ENCODE results near the gene IMMP2L. TPM values are rescaled to one million over a fixed set of nuclear protein-coding genes. Genes with fewer than 3 reads are reported as not detected.
"Not testable (repeated sequence)": the region's sequence is repeated elsewhere in the genome, so short reads cannot be mapped to it uniquely, and the experiment has no call there.

IMMP2L gene
- total and polyA plus RNA-seq, 2 of the 4 experiments (the other 2 are of a cell fraction), result 5.8 to 9.3 TPM

DNA sequence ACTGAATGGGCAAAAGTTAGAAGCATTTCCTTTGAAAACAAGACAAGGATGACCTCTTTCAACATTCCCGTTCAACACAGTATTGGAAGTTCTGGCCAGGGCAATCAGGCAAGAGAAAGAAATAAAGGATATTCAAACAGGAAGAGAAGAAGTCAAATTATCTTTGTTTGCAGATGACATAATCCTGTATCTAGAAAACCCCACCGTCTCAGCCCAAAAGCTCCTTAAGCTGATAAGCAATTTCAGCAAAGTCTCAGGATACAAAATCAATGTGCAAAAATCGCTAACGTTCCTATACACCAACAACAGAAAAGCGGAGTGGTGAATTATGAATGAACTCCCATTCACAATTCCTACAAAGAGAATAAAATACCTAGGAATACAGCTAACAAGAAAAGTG lies 312.5 kb downstream of the IMMP2L start:
- H3K9me3 ChIP-seq (ENCODE audit: control insufficient read depth, insufficient read depth, low read length); H4K91ac ChIP-seq (ENCODE audit: insufficient read depth, low read depth, low read length); H3K9ac ChIP-seq (ENCODE audit: low read depth, low read length); H3K36me3 ChIP-seq (ENCODE audit: control insufficient read depth, insufficient read depth, low read length); BruUV-seq (replicated peaks); H3K14ac ChIP-seq (replicated peaks; ENCODE audit: low read depth, low read length); CTCF ChIA-PET; H3K18ac ChIP-seq (ENCODE audit: low read depth, low read length); H3K27me3 ChIP-seq (ENCODE audit: control insufficient read depth, insufficient read depth, low read length); H4K20me1 ChIP-seq (ENCODE audit: insufficient read depth, low read length); H3K4ac ChIP-seq (ENCODE audit: low read depth, low read length); H3K23ac ChIP-seq (ENCODE audit: low read depth, low read length); in situ Hi-C loops (cut with MboI; ENCODE audit: low sequenced_read_pairs); H2BK5ac ChIP-seq (ENCODE audit: low read depth, low read length, poor library complexity, severe bottlenecking); H3K79me1 ChIP-seq (ENCODE audit: low read depth in 1 of 2, low read length in 2 of 2); H3K9me1 ChIP-seq (ENCODE audit: insufficient read depth, low read length); H2AK9ac ChIP-seq (replicated peaks; ENCODE audit: low read depth, low read length, poor library complexity); H4K5ac ChIP-seq (ENCODE audit: low read depth, low read length); H3K56ac ChIP-seq (ENCODE audit: extremely low read depth, insufficient read depth, low read length); H3K4me2 ChIP-seq (ENCODE audit: low read depth, low read length); H4K8ac ChIP-seq (ENCODE audit: low read depth in 2 of 2, low read length in 2 of 2); H3K4me1 ChIP-seq (ENCODE audit: control insufficient read depth, insufficient read depth, low read length); H2BK15ac ChIP-seq (ENCODE audit: low read depth, low read length); H2AFZ ChIP-seq (replicated peaks; ENCODE audit: low read length, poor library complexity); DNase-seq; intact Hi-C loops (cut with micrococcal nuclease); POLR2A ChIA-PET (ENCODE audit: unreplicated experiment); H2AK5ac ChIP-seq (ENCODE audit: low read depth, low read length); H2BK120ac ChIP-seq (ENCODE audit: low read depth, low read length); H2BK20ac ChIP-seq (ENCODE audit: low read depth, low read length); dilution Hi-C loops (cut with HindIII; ENCODE audit: low sequenced_read_pairs, unreplicated experiment); ATAC-seq (ENCODE audit: low read depth); H3K4me3 ChIP-seq (ENCODE audit: insufficient read depth, low read depth, low read length); H3K27ac ChIP-seq (ENCODE audit: insufficient read depth, low read length): not testable (repeated sequence)
- no CpG with 5 or more reads among the region's 5 CpGs for WGBS, 2 experiments (ENCODE audit: extremely low coverage in 2 of 2, insufficient read length in 1 of 2)
